AG04449 (cell line): ENCODE results near the gene TMEM242.
"Not testable (repeated sequence)": the region's sequence is repeated elsewhere in the genome, so short reads cannot be mapped to it uniquely, and the experiment has no call there.

Experiments used
- CTCF ChIA-PET: fragments of 350-600 bp; formaldehyde crosslinking; extraction: SDS; loops from one replicate; lab custom pipeline; 2021; ENCODE audit warnings: antibody characterized with exemption; lab: Yijun Ruan, JAX
- POLR2A ChIA-PET: fragments of 400-600, 350-600 bp; formaldehyde crosslinking; extraction: SDS; loops from one replicate; lab custom pipeline; 2020; ENCODE audit warnings: antibody characterized with exemption, inconsistent platforms; lab: Yijun Ruan, JAX
- DNase-seq: peaks from one replicate; pipeline ENCODE4 v3.0.0-alpha.2; 2010; ENCODE audit warnings: low read depth, low spot score
- H3K4me3 ChIP-seq: 2 replicates; pipeline ENCODE4 v1.5.1; 2011; ENCODE audit warnings: low read depth, mild to moderate bottlenecking, control low read depth, low read length
- TF ChIP-seq, protein P1 (sequence below): IDR thresholded peaks from one replicate; pipeline ENCODE4 v1.5.1; 2011; ENCODE audit warnings: mild to moderate bottlenecking, moderate library complexity, low read length, control low read depth, inconsistent platforms; ENCODE audit not compliant: insufficient read depth; ENCODE audit errors: missing control alignments

TMEM242 gene

DNA sequence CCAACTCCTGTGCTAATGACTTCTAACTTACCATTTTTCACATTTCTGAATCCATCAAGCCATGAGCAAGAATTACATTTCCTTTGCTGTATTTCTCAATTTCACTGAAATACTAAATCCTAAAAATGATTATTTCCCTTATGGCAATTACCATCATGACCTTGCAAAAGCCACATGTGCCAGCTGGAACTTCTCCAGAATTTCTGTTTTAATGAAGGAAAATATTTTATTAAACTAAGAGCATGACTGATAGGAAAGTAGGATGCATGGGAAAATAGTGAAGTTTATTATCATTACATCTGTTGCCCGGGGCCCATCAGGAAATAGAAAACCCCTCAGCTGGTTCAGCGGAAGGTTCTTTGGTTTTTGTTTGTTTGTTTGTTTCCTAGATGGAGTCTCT, 14.4 kb upstream of the TMEM242 start:
- POLR2A ChIA-PET: no interaction called here
- CTCF ChIA-PET: interaction anchor here (0.8 kb wide), 1 partner anchor 329 kb away, joined by 4 read pairs; no protein-coding TSS in a partner anchor
- DNase-seq: no peak
- TF ChIP-seq, protein P1, sequence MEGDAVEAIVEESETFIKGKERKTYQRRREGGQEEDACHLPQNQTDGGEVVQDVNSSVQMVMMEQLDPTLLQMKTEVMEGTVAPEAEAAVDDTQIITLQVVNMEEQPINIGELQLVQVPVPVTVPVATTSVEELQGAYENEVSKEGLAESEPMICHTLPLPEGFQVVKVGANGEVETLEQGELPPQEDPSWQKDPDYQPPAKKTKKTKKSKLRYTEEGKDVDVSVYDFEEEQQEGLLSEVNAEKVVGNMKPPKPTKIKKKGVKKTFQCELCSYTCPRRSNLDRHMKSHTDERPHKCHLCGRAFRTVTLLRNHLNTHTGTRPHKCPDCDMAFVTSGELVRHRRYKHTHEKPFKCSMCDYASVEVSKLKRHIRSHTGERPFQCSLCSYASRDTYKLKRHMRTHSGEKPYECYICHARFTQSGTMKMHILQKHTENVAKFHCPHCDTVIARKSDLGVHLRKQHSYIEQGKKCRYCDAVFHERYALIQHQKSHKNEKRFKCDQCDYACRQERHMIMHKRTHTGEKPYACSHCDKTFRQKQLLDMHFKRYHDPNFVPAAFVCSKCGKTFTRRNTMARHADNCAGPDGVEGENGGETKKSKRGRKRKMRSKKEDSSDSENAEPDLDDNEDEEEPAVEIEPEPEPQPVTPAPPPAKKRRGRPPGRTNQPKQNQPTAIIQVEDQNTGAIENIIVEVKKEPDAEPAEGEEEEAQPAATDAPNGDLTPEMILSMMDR: no peak
- H3K4me3 ChIP-seq: no peak overlapping the region

DNA sequence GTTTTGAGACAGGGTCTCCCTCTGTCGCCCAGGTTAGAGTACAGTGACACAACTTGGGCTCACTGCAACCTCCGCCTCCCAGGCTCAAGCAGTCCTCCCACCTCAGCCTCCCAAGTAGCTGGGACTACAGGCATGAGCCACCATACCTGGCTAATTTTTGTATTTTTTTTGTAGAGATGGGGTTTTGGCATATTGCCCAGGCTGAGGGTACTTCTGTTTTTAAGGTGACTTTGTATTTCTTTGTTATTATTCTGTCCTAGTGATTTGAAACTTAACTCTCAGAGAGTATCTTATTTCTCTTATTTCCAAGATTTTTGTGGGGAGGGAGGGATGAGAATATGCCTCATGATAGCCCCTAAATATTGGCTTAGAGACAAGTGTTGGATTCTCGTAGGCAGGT, 14.0 kb upstream of the TMEM242 start:
- POLR2A ChIA-PET: not testable (repeated sequence)
- CTCF ChIA-PET: interaction anchor here (0.8 to 2.3 kb wide), 2 partner anchors 23 to 330 kb away, joined by 4 to 8 read pairs; no protein-coding TSS in a partner anchor

DNA sequence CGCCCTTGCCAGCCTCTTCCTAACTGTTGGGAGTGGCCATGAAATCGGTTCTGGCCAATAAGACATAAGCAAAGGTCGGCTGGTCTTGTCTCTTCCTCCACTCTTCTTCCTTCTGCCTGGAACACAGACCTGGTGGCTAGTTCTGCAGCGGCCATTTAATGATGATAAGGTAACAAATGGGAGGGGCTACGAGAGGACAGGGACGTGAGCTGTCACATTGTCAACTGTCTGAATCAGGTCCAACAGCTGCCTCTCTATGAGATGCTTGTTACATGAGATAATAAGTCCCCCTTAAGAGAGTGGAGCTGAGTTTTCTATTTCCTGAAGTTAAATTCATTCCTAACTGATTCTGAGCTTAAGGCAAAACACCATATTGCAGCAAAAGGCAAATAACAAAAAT, 12.5 kb upstream of the TMEM242 start:
- CTCF ChIA-PET: interaction anchor here (1.6 to 2.3 kb wide), 2 partner anchors 18 to 21 kb away, joined by 4 to 8 read pairs; no protein-coding TSS in a partner anchor
- H3K4me3 ChIP-seq: no peak overlapping the region
- POLR2A ChIA-PET: interaction anchor here (0.7 kb wide), 1 partner anchor 57 kb away, joined by 4 read pairs; no protein-coding TSS in a partner anchor
- no peak for DNase-seq
- TF ChIP-seq, protein P1: no peak

More for the DNA sequence above, 14.0 kb upstream of the TMEM242 start:
- DNase-seq, H3K4me3 ChIP-seq: not testable (repeated sequence)

DNA sequence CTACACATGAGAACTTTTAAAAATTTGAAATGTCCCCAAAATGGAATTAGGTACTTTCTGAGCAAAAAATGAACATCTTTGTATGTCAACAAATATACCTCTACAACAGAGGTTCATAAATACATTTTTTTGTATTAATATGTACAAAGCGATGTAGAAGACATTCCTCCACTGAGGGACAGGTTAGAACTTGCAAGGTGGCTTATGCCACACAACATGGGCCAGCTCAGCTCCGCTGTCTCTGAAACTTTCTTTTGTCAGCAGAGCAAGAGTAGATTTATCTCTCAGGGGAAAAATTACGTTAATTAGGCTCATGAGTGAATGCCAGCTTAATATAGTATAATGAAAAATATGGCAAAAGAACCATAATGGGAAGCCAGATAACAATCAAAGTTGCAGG, 10.6 kb upstream of the TMEM242 start:
- DNase-seq: no peak
- TF ChIP-seq, protein P1: no peak
- CTCF ChIA-PET: interaction anchor here (1.0 to 1.6 kb wide), 3 partner anchors 9 to 19 kb away, joined by 3 to 6 read pairs (median 4); no protein-coding TSS in a partner anchor
- POLR2A ChIA-PET: no interaction called here
- no peak overlapping the region for H3K4me3 ChIP-seq

DNA sequence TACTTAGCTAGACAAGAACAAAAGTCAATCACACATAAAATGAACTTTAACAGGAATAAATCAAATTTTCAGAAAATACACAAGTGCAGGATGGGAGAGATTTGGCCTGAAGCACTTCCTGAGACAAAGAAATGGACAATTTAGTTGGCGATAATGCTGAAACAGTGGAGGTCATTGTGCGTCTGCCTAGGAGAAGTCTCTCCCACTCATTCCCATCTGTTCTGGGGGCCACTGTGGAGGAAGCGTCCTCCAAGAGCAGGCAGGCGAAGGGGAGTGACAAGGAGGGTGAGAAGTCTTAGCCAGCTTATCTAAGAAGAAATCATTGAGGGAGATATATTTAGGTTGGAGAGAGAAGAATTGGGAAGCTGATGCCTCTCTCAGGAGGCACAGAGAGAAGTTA, 10.2 kb upstream of the TMEM242 start:
- H3K4me3 ChIP-seq: no peak overlapping the region
- TF ChIP-seq, protein P1: no peak
- no peak for DNase-seq
- CTCF ChIA-PET: interaction anchor here (1.6 kb wide), 1 partner anchor 19 kb away, joined by 6 read pairs; no protein-coding TSS in a partner anchor
- POLR2A ChIA-PET: no interaction called here

DNA sequence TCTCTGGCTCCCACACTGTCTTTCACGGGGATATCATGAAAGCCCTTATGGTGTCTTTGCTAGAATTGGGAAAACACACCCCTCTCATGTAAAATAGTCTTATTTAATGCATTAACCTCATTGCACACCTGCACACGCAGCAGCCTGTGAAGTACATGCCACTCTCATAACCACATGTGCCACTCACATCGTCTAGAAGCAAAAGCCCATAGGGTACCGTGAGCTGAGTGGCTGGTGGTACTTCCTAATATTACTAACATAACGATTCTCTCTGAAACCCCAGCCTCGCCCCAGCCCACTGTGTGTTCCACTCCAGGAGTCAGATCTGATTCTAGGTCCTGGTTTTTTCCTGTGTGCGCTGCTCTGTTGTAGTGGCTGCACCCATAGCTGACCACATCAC, 9.5 kb upstream of the TMEM242 start:
- H3K4me3 ChIP-seq: no peak overlapping the region
- DNase-seq: no peak
- ChIA-PET POLR2A (no interaction called here), CTCF (interaction anchor here (1.6 kb wide), 1 partner anchor 18 kb away, joined by 6 read pairs; no protein-coding TSS in a partner anchor)
- TF ChIP-seq, protein P1: no peak

DNA sequence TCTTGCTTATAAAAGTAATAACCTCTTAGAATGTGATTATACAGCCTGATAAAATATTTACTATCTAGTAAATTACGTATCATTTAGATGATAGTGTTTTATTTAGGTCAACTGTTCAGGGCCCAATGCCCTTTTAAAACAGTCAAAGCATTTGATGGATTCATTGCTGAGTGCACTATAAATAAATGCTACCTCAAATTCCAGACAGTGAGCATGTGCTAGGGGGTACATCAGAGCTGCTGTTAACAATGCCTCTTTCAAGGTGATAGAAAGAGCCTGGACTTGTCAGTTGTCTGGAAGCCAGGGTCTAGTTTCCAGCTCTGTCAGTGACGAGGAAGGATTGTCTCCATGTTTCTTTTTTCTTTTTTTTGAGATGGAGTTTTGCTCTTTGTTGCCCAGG, 7.5 kb upstream of the TMEM242 start:
- DNase-seq: no peak
- POLR2A ChIA-PET: no interaction called here
- H3K4me3 ChIP-seq: no peak overlapping the region
- TF ChIP-seq, protein P1: no peak
- CTCF ChIA-PET: interaction anchor here (1.3 kb wide), 1 partner anchor 16 kb away, joined by 5 read pairs; no protein-coding TSS in a partner anchor
